ENCODE measurements around the gene STARD10.

DNA sequence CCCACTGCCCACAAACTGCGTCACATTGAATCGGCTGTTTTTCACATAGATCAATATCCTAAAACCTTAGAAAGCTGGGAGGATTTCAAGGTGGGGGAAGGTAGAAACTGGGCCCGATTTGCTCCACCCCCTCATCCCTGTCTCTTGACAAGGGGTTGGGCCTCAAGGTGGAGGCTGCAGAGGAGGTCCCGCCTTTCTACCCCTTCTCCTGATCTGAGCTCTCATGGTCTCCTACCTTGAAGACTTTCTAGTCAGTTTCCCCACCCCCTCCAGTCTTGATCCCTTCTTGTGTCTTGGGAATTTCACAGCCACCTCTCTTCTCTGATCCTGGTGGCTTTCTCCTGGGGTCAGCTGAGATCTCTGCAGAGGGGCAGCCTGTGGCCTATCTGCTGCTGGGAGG, 4.5 kb upstream of the STARD10 start:
- TF ChIP-seq, protein P1, sequence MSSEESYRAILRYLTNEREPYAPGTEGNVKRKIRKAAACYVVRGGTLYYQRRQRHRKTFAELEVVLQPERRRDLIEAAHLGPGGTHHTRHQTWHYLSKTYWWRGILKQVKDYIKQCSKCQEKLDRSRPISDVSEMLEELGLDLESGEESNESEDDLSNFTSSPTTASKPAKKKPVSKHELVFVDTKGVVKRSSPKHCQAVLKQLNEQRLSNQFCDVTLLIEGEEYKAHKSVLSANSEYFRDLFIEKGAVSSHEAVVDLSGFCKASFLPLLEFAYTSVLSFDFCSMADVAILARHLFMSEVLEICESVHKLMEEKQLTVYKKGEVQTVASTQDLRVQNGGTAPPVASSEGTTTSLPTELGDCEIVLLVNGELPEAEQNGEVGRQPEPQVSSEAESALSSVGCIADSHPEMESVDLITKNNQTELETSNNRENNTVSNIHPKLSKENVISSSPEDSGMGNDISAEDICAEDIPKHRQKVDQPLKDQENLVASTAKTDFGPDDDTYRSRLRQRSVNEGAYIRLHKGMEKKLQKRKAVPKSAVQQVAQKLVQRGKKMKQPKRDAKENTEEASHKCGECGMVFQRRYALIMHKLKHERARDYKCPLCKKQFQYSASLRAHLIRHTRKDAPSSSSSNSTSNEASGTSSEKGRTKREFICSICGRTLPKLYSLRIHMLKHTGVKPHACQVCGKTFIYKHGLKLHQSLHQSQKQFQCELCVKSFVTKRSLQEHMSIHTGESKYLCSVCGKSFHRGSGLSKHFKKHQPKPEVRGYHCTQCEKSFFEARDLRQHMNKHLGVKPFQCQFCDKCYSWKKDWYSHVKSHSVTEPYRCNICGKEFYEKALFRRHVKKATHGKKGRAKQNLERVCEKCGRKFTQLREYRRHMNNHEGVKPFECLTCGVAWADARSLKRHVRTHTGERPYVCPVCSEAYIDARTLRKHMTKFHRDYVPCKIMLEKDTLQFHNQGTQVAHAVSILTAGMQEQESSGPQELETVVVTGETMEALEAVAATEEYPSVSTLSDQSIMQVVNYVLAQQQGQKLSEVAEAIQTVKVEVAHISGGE (CRISPR knock-in tag; IDR thresholded peaks at IDR 0.05): no peak
- TF ChIP-seq, protein P2, sequence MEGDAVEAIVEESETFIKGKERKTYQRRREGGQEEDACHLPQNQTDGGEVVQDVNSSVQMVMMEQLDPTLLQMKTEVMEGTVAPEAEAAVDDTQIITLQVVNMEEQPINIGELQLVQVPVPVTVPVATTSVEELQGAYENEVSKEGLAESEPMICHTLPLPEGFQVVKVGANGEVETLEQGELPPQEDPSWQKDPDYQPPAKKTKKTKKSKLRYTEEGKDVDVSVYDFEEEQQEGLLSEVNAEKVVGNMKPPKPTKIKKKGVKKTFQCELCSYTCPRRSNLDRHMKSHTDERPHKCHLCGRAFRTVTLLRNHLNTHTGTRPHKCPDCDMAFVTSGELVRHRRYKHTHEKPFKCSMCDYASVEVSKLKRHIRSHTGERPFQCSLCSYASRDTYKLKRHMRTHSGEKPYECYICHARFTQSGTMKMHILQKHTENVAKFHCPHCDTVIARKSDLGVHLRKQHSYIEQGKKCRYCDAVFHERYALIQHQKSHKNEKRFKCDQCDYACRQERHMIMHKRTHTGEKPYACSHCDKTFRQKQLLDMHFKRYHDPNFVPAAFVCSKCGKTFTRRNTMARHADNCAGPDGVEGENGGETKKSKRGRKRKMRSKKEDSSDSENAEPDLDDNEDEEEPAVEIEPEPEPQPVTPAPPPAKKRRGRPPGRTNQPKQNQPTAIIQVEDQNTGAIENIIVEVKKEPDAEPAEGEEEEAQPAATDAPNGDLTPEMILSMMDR (IDR thresholded peaks at IDR 0.05 in 2 of 3, conservative IDR thresholded peaks at IDR 0.05 in 1 of 3; ENCODE audit: insufficient read depth in 2 of 3, low read depth in 1 of 3, low read length in 3 of 3): no peak
- TF ChIP-seq TBL1XR1 (IDR thresholded peaks at IDR 0.05; ENCODE audit: low read length in 2 of 2) (no peak), RNF2 (IDR thresholded peaks at IDR 0.05) (no peak), NRF1 (conservative IDR thresholded peaks at IDR 0.05 in 1 of 2, IDR thresholded peaks at IDR 0.05 in 1 of 2) (no peak), TCF7L2 (IDR thresholded peaks at IDR 0.05; ENCODE audit: low read depth, low read length) (no peak), POLR2A (conservative IDR thresholded peaks at IDR 0.05) (no peak), ZNF766 (CRISPR knock-in tag; conservative IDR thresholded peaks at IDR 0.05) (no peak), SMAD4 (CRISPR knock-in tag; conservative IDR thresholded peaks at IDR 0.05) (no peak), ZNF444 (CRISPR knock-in tag; IDR thresholded peaks at IDR 0.05) (no peak)
- TF ChIP-seq, protein P3, sequence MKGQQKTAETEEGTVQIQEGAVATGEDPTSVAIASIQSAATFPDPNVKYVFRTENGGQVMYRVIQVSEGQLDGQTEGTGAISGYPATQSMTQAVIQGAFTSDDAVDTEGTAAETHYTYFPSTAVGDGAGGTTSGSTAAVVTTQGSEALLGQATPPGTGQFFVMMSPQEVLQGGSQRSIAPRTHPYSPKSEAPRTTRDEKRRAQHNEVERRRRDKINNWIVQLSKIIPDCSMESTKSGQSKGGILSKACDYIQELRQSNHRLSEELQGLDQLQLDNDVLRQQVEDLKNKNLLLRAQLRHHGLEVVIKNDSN (CRISPR knock-in tag; IDR thresholded peaks at IDR 0.05): no peak
- TF ChIP-seq, protein P4, sequence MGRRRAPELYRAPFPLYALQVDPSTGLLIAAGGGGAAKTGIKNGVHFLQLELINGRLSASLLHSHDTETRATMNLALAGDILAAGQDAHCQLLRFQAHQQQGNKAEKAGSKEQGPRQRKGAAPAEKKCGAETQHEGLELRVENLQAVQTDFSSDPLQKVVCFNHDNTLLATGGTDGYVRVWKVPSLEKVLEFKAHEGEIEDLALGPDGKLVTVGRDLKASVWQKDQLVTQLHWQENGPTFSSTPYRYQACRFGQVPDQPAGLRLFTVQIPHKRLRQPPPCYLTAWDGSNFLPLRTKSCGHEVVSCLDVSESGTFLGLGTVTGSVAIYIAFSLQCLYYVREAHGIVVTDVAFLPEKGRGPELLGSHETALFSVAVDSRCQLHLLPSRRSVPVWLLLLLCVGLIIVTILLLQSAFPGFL (CRISPR knock-in tag; IDR thresholded peaks at IDR 0.05): no peak
- TF ChIP-seq, protein P5, sequence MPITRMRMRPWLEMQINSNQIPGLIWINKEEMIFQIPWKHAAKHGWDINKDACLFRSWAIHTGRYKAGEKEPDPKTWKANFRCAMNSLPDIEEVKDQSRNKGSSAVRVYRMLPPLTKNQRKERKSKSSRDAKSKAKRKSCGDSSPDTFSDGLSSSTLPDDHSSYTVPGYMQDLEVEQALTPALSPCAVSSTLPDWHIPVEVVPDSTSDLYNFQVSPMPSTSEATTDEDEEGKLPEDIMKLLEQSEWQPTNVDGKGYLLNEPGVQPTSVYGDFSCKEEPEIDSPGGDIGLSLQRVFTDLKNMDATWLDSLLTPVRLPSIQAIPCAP (CRISPR knock-in tag; IDR thresholded peaks at IDR 0.05; ENCODE audit: borderline replicate concordance): no peak

Measured in K562 (cell line).